GM21576 (cell line): ENCODE data around the gene KARS1.

Experiments
- ATAC-seq: cut with Tn5 transposase; IDR thresholded peaks from one replicate; pipeline ENCODE4 v1.9.1; 2021; ENCODE audit warnings: mild to moderate bottlenecking, moderate library complexity; ENCODE audit not compliant: unreplicated experiment

KARS1 gene

DNA sequence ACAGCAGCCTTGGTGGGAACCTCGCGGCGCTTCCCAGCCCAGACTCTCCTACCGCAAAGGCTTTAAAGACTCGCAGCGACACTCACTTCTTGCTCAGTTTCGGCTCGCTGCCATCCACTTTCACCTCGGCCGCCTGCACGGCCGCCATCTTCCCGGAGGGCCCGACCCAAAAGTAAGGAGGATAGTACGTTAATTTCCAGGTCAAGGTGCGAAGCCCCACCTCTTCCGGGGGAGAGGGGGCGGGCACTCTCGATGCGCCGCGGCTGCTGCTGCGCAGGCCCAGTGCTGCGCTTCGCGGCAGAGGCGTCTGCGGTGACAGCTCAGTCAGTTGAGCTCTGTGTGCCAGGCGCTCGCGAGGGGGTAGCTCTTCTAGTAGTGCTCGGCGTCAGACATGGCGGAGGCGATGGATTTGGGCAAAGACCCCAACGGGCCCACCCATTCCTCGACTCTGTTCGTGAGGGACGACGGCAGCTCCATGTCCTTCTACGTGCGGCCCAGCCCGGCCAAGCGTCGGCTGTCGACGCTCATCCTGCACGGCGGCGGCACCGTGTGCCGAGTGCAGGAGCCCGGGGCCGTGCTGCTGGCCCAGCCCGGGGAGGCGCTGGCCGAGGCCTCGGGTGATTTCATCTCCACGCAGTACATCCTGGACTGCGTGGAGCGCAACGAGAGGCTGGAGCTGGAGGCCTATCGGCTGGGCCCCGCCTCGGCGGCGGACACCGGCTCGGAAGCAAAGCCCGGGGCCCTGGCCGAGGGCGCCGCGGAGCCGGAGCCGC is at the start of gene KARS1, which contains the start of gene TERF2IP:
Gene KARS1, minus strand, starts transcription at position 174 of the 773 bp plus-strand sequence. Its CDS starts 26 bp downstream, at position 148.
Gene TERF2IP, plus strand, starts transcription at position 282 of the 773 bp plus-strand sequence. Its CDS starts 110 bp downstream, at position 392.
- ATAC-seq: peak; percentile 82

DNA sequence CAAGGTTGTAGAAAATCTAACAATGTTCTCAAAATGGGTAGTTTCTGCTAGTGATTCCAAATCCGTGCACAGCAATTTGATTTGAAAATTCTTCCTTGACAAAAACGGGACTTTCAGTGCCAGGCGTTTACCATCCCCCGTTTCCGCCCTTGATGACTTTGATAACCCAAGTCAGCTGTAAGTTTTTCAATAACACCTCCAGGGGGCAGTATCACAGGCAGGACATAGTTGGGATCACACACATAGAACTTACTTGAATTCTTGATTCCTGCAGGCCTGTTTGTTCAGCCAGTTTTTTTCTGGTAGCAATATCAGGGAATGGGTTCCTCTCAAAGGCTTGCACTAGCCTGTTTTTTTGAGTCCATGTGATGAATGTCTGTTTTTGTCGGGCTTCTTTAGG is 48.2 kb upstream of the KARS1 start:
- no peak for ATAC-seq

DNA sequence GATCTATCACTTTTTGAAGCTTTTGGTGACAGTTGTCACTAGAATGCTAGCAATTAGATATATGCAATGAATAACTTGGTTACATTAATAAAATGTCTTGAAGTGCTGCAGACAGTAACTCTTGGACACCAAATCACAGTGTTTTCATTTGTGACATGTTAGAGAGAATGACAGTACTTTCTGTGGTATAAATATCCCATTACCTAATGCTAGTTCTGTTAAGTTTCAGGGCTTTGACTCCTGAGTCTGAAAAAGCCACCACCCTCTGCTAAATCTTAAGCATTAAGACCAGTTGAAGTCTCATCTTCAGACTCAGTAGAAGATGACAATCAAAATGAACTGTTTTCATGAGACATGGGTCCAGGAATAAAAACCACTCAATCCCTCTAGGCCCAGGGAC is 39.9 kb upstream of the KARS1 start:
- ATAC-seq: no peak

DNA sequence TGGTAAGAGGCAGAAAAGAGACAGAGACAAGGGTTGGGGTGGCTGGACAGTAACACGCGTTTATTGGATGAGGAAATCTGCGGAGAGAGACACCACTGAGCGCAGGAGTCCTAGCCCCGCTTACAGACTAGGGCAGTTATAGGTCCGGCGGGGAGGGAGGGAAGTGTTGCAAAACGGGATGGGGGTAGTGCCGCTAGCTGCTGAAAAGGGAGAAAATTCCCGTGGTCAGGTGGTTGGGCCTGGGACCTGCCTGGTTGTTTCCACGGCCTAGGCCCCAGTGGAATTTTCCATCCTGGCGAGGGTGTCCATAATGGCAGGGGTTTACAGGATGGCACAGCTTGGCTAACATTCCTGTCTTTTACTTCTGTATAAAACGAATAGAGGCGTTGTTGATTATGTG is 34.8 kb upstream of the KARS1 start:
- no peak for ATAC-seq

DNA sequence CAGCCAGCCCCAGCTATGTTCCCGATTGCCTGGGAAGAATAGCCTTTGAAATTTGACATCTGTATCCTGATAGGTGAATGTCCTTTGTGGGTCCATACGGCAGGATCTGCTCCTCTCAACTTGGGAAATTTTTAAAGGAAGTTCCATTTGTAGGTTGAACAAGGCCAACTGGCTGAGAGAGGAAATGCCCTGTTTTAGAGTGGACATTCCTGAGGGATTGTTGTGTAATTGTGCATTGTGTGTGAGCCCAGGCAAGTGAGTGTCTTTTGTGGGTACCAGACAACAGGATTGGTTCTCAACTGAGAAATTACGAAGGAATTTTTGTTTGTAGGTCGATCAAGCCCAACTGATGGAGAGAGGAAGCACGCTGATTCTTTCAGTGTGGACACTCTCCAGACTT is 31.9 kb upstream of the KARS1 start:
- no peak for ATAC-seq

DNA sequence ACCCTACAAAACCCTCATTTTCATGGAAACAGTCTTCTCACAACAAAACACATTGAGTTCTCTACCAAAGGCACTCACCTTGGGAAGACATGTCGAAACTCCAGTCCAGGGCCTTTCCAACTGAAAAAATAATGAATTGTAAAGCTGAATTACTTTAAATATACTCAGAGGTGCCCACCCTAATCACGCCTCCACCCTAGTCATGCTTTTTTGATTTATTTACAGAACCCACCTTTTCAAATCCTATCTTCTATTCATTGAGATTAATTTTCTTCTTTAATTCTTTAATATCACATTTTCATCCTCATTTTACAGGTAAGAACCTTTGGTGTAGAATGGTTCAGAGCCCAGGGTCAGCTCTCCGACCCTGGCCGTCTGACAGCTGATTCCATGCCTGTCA is 29.4 kb upstream of the KARS1 start, which contains the start of gene CPHXL2:
Gene CPHXL2, minus strand, starts transcription at position 101 of the 400 bp plus-strand sequence. Its CDS starts 10 bp downstream, at position 91.
- ATAC-seq: no peak

DNA sequence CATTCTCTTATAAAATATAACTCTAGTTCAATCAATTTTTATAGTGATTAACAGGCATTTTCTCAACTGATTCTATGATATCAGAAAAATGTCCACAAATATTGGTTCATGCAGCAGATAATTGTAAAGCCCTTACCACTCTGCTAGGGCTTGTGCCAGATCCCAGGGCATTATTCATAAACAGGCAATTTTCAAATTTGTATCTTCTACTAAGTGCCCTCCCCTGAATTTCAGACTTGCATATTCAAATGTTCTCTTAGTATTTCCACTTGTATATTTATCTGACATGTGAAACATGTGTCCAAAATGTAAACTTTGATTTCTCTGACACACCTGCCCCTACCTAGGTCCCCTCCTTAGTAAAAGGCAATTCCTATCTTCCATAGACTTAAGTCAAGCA is 20.0 kb upstream of the KARS1 start:
- no peak for ATAC-seq

DNA sequence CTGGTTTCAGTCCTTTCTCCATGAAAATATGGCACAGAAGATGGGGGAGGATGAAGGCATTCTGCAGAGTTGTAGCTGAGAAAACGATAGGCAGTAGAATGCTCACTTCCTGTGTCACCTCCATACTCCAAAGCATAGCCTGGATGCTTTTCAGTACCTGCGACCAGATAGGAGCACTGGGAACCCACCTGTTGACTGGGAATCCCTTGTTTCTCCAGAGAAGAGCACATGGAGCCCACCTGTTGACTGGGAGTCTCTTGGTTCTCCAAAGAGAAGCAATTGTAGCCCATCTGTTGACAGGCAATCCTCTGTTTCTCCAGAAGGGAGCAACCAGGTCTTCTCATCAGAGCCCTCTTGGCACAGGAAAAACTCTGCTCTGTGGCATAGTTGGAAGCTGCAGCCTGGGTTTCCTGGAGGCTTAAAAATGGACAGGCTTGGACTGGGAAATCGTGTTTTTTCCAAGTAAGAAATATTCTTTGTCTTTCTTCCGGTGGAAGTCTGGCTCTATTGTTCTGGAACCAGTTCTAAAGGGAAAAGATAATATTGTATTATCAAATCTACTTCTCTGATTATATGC is 13.3 kb upstream of the KARS1 start:
- no peak for ATAC-seq

DNA sequence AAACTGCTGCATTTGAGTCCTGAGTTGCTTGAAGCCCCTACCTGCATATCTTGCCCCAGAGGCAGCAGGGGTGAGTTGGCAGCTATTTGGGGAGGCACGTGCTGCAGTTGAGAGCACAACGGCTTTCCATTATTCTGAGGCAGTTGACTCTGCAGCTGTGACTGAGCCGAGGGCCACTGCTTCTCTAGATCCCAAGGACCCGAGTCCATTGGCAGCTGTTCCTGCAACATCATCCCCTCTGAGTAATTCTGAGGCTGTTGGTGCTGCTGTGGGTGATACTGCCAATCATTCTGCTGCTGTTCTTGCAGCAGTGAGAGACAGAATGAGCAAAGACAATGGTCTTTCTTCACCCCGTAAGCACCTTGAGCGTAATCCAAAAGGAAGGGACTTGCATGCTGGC is 12.9 kb upstream of the KARS1 start:
- ATAC-seq: no peak

DNA sequence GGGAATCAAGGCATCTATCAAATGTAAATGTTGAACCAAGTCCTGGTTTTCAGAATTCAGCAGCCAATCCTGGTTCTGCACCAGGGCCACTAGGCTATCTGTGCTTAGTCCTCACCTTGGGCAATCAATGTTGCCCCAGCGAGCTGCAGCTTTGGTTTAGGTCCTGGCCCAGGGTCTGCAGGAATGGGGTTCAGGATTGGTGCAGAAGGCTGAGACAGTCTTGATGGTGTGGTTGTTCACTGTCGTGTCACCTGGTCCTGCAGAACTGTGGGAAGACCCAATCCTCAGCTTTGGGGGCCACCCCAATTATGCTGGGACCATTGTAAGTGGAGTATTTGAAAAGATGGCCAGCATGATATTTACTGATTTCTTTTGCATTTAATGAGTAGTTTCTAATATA is 10.7 kb upstream of the KARS1 start:
- ATAC-seq: no peak

DNA sequence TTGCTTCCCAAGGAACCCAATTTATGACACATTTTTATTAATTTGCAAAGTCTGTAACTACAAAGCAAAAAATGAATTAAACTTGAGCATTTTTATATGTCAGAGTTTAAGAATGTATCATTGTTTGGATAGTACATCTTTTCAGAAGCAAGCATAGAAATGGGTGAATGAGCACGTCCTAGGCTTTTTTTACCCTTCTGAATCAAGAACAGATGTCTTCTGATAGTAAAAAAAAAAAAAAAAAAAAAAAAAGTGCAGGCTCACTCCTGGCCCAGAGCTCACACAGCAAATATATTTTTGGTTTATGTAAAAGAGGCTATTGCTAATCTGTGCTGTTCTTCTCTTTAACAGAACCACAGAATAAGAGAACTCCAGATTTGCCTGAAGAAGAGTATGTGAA is 6.5 kb upstream of the KARS1 start:
- no peak for ATAC-seq

DNA sequence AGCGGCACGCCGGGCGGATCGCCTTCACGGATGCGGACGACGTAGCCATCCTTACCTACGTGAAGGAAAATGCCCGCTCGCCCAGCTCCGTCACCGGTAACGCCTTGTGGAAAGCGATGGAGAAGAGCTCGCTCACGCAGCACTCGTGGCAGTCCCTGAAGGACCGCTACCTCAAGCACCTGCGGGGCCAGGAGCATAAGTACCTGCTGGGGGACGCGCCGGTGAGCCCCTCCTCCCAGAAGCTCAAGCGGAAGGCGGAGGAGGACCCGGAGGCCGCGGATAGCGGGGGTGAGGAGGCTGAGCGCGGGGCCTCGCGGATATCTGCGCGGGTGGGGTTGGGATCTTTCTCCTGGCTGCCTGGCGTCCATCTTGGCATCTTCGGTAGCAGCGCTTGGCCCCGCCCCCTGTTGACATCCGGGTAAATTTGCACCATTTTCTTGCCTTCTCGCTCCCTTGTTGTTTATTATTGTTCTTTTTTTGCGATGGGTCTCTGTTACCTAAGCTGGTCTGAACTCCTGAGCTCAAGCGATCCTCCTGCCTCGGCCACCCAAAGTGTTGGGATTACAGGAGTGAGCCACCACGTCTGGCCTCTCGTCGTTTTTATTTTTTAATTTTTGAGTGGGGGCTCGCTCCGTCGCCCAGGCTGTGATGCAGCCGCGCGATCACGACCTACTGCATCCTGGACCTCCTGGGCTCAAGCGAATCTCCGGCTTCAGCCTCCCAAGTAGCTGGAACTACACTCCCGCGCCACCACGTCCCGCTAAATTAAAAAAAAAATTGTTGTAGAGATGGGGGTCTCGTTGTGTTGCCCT is 1.0 kb upstream of the KARS1 start:
- ATAC-seq: peak; percentile 32

DNA sequence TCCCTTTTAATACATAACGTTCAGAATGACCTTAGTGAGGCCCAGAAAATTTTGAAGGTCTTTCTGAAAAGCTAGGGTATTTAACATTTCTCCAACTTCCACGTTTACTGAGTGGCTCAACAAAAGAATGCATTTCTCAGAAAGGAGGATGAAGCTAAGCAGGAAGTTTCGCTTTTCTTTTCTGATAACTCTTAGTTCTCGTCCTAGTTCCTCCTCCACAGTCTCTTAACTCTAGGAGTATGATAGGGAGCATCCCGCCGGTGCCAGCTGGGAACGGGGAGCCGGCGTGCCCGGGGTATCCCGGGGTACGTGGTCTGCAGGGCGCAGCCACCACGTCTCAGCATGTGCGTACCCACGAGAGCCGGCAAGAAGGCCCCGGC is 363 bp downstream of the KARS1 start:
- ATAC-seq: peak; percentile 14

DNA sequence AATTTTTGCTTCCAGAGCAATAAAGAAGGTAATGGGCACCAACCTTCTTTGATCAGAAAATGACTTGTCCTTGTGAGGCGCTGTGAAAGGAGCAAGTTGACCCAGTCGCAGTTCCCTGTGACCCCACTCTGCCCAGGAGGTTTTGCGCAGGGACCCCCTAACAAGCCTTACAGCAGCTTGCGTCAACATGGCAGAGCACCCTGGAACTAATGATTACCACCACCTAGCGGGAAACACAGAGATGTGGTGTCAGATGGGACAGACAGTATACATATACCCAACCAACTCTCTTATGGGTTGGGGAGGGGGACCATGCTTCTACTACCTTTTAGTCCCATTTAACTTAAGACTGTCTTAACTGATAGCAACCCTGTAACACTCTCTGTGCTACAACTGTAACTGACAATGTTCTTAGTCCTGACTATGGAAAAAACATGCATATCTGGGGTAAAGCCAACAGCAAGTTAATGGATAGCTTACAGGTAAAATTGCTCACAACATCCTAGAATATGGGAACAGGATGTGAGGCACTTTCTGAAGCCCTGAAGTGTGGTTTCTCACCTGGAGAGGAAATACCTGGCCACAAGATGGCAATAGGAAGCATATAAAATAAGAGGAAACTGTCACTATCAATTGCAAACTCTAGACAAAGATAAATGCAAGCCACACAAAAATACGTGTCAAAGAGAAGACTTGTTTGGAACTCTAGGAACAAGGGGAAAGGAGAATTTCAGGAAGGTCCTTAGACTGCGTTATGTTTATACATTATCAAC is 3.0 kb downstream of the KARS1 start:
- ATAC-seq: no peak

DNA sequence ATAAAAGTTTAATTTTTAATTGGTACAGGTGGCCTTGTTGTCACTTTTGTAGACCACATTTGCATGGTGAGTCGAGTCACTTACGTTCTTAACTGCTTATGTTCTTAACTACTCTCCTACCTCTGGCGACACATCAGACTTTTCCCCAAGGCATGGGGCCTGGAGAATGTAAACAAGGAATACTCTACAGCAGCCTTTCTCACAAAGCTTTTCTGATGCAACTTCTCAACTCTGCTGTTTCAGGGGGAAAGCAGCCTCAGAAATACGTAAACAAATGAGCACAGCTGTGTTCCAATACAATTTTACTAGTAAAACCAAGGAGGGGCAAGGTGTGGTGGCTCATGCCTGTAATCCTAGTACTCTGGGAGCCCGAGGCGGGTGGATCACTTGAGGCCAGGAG is 6.9 kb downstream of the KARS1 start:
- no peak for ATAC-seq

DNA sequence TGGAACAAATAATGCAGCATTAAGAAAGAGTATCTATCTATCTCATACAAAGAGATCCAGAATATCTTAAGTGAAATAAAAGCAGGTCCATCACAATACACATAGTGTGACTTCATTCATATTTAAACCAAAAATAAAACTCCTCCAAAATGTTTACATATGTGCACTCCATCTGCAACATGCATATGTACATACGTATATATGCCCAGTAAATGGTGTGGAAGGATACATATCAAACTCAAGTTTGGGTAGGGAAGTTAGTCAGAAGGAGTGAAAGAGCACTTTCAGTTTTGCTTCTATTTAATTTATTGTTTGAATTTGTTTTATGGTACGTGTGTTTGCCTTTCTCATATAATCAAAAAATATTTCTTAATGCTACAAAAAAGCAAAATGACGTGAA is 12.4 kb downstream of the KARS1 start:
- ATAC-seq: no peak

DNA sequence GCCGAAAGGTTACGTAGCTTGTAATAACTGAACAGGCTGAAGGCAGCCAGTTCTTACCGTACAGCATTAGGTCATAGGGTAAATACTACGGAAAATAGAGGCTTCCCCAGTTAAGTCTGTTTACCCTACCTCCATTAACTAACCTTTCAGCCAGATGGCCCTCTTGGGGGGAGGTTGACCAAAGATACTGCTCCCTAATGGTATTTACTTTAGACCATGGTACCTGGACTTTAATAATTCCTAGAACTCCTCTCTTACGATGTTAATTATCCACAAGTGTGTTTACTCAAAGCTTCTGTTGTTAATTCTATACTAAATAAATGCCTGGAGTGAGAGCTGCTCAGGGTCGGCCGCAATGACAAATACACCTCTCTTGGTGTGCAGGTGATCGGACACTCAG is 14.6 kb downstream of the KARS1 start:
- no peak for ATAC-seq

DNA sequence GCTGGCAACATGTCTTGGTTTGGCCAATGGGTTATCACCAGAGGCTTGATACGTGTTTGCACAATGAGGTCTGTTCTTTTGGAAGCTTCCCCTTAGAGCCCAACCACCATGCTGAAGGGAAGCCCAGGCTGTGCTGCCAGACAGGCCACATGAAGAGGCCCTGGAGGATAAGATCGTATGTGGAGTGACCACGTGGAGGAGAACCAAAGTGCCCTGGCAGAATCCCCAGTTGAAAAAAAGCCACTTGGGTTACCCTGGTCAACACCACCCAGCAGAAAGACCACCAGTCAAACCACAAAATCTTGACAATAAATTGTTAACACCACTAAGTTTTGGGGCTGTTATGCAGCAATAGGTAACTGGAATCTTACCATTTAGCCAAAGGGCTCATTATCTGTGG is 17.4 kb downstream of the KARS1 start:
- no peak for ATAC-seq

DNA sequence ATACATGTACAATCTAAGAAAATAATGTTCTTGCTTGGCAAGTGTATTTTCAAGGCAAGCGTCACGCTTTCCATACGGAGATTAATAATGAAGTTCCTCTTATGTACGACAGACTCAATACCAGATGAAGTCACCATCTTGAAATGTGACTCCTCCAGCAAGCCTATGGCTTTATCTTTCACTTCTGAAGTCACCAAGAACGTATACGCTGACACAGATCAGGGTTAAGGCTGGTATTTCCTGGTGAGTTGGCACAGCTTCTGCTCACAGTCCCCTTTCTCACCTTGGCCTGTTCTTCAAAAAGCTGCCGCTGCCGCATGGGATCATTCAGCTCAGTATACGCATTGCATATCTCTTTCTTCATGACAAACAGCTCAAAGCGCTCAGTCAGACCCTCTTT is 18.3 kb downstream of the KARS1 start:
- no peak for ATAC-seq

DNA sequence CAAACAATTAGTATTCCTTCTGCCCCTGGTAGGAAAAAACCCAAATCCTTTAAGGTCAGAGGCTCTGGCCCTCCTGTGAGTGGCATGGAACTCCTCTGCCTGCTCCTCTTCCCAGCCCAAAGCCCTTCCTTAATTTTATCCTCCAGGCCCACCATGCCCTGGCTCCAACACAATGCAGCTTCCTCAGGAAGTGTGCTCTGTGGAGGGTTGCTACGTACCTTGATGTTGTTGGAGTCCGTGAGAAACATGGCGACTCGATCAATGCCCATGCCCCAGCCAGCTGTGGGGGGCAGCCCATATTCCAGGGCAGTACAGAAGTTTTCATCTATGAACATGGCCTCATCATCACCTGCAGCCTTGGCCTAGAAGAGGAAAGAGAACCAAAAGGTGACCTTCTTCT is 19.1 kb downstream of the KARS1 start:
- no peak for ATAC-seq

DNA sequence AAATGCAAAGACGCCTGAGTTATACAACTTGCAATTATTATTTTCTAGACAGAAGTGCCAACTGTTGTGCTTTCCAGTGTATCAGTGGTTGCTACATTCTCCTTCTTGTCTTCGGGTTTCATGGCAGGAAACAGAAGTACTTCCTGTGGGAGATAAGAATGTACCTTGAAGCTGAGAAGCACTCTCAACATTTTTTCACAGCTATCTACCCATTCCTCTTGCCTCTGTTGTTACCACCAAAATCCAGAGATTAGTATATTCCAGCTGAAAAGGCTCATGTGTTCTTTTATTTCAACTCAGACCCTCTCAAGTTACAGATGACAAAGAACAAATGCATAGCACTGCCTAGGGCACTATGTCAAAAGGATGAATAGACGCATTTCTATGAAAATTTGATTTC is 19.6 kb downstream of the KARS1 start:
- ATAC-seq: no peak
